8988T (cell line): ENCODE data around the gene BCL2L11.

Source experiments
- DNase-seq: peaks from one replicate; pipeline ENCODE4 v3.0.0; 2011

BCL2L11 gene

GRCh38 chr2:111171337-111171930 is 50.7 kb downstream of the BCL2L11 start:
- no peak for DNase-seq

- no peak for DNase-seq
Observed at GRCh38 chr2:111172666-111173065, 52.0 kb downstream of the BCL2L11 start.

DNA sequence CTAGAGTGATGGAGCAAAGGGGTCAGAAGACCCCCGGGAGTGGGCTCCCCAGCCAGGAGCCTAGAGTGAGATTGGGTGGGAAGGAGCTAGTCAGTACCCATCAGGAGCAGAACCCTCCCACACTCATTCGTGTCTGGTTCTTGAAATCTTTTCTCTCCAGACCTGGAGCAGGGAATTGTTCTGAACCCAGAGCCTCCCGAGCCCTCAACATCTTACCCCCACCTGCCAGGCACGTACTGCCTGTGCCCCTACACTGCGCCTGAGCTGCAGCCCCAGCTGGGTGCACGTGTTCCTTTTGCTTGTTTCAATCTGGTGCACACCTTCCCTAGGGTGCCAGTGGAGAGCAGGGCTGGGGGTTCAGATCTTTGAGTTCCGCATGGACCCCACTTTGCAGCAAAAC is 52.6 kb downstream of the BCL2L11 start:
- DNase-seq: no peak

DNA sequence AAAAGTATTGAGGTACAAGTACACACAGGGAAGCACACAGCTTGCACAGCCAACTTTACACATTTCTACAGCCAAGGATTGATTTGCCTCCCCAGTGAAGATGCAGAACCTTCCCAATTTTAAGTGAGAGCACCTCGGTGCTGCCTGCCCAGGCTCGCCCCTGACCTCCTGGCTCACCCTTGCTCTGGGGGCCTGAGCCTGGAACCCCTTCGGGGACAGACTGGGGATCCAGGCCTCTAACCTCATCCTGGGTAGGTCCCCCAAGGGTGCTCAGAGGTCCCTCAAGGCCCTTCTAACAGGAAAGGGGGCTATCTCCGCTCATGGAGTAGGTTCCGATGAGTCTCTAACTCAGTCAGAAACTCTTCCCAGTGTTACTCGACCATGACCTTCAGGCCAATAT is 53.1 kb downstream of the BCL2L11 start:
- no peak for DNase-seq

DNA sequence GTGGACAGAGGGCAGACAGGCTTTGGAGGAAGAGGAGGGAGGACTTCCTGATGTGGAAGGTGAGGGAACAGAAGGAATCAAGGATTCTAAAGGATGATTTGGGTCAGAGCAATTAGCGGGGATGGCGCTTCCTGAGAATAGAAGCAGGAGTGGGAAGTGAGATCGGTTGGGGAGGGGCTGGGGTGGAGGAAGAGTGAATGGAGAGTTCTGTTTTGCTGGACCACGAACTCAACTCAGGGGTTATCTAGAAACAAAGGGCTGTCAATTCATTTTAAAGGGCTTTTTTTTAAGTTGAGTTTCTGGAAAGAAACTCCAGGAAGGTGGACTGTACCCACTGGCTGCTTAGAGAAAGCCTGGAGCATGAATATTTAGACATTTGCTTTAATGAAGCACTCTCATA is 54.9 kb downstream of the BCL2L11 start:
- no peak for DNase-seq

- DNase-seq: no peak
Observed at GRCh38 chr2:111176388-111176787, 55.7 kb downstream of the BCL2L11 start.

DNA sequence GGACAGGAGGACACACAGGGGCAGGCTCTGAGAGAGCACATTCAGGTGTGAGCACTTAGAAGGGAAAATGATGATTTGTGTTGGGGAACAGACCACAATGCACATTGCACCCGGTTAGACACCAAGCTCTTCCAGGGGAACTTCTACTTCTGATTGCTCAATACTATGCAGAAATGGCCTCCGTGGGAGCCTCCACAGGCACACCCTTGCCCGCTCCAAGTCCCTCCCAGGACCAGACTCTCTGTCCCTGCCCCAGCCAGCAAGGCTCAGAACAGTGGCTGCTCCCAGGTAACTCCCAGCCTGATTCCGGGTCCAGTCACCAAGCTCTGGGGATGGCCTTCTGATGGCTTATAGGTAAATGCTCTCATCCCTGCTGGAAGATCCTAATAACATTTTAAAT is 56.2 kb downstream of the BCL2L11 start:
- DNase-seq: no peak

DNA sequence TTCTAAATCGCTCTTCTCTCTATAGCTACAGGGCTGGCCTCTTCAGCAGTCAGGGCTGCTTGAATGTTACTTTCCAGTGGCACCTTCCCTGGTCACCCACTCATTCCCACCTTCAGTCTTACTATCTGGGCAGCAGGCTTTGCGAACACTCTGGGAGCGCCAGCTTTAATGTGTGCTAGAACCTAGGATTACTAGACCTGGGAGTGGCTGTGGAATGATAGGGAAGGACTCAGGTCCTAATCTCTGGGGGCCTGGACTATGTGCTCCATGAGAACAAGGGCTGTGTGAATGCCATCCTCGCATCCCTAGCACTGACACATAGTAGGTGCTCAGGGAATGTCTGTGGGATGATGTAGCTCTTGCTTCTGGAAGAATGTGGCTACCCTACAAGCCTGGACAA is 57.6 kb downstream of the BCL2L11 start:
- DNase-seq: no peak

GRCh38 chr2:111178730-111179405 is 58.2 kb downstream of the BCL2L11 start:
- DNase-seq: no peak

DNA sequence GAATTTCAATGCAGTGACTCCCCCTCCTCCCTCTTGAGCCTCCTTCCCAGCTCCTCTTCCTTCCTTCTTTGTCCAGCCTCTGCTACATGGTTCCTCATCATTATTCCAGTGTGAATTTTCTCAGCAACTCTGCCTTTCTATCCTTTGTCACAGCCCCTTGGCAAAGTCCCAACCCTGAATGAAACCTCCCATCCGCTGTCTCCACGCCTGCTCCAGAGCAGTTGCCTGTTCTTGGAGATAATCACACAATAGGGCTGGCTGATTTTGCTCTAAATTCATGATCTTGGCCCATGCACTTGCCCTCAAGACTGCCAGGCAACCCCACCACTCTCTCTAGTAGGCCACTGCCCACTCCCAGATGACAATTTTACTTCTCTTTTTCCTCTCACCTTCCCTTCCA is 61.4 kb downstream of the BCL2L11 start:
- no peak for DNase-seq

- no peak for DNase-seq
Observed at GRCh38 chr2:111182740-111183139, 62.0 kb downstream of the BCL2L11 start.

- no peak for DNase-seq
Observed at GRCh38 chr2:111184725-111185310, 64.1 kb downstream of the BCL2L11 start.

GRCh38 chr2:111185361-111186022 is 64.8 kb downstream of the BCL2L11 start:
- no peak for DNase-seq

GRCh38 chr2:111186121-111186715 is 65.5 kb downstream of the BCL2L11 start:
- no peak for DNase-seq

GRCh38 chr2:111186933-111187332 is 66.2 kb downstream of the BCL2L11 start:
- no peak for DNase-seq

GRCh38 chr2:111188681-111189080 is 68.0 kb downstream of the BCL2L11 start:
- no peak for DNase-seq

DNA sequence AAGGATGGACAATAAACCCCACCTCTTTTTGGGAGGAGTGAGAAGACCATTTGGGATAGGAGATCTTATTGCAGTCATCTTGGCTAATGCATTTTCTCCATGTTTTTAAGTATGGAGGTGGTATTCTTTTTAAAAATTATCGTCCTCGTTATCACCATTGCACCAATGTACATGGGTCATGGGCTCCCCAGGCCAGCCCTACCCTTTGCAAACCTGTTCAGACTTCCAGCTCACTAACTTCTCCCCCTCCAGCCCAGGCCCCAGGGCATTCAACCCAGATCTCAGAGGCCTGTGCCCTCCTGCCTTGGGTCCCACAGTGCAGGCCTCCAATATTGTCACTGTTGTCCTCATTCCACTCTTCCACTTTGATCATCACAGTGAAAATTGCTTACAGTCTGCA is 68.4 kb downstream of the BCL2L11 start:
- no peak for DNase-seq

- no peak for DNase-seq
Observed at GRCh38 chr2:111190816-111191540, 70.3 kb downstream of the BCL2L11 start.

DNA sequence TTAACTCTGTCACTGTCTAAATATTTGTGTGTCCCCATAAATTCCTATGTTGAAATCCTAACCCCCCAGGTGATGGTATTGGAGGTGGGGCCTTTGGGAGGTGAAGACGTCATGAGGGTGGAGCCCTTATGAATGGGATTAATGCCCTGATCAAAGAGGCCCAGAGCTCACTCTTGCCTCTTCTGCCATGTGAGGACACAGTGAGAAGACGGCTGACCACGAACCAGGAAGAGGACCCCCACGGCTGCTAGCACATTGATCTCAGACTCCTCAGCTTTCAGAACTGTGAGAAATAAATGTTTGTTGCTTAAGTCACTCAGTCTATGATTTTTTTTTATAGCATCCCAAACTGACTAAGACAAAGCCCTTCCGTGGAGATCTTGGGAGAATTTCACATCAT is 71.2 kb downstream of the BCL2L11 start:
- no peak for DNase-seq

DNA sequence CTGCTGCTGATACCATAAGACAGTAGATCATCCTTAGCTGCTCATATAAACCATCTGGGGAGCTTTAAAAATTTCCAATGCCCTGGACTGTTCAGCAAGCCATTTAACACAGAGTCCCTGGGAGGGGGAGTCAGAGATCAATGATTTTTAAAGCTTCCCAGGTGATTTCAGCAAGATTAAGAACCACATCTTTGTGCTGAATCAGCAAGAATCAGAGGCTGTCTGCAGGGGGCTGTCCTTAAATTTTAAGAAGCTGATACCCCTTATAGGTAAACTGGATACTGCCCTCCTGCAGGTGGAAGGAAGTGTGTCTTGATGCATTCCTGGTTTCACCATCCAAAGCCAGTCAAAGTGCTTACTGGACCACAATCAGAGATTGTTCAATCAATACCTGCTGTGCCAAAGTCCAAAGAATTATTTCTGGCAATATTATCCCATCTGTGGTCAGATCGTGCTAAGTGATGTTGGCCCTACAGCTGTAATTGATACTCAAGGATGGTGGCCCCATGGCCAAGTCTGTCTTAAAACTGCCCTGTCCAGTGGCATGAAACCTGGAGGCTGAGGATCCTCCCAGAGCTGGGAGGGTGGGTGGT is 72.2 kb downstream of the BCL2L11 start:
- DNase-seq: no peak

DNA sequence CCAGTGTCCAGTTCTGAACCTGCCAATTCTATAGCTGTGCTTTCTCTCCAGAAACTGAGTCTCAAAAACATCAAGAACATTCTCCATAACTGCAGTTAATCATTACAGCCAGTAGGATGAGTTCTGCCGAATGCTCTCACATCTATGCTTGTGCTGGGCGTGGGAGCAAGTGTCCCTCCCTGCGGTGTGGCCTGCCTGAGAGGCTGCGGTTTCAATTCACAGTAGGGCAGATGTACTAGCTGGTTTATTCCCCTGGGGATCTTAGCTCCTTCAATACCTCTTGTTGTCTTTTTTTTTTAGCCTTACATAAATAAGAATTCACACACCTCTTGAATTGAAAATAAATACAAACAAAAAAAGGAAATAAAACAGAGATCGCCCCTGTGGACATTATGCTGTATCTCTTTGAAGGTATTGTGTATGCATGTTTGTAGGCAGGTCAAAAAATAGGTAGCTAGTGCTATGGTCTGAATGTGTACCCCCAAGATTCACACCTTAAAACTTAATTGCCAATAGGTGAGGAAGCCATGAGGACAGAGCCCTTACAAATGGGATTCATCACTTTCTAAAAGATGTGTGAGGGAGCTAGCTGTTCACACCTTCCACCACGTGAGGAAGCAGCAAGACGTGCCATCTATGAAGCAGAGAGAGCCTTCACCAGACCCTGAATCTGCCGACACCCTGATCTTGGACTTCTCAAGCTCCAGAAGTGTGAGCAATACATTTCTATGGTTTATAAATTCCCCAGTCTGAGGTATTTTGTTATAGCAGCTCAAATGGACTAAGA is 74.3 kb downstream of the BCL2L11 start:
- no peak for DNase-seq

- no peak for DNase-seq
Observed at GRCh38 chr2:111196435-111196834, 75.7 kb downstream of the BCL2L11 start.
